WERI-Rb-1 (cell line): ENCODE measurements around the gene KCTD2.

Experiments
- DNase-seq: peaks from one replicate; pipeline ENCODE4 v3.0.0-alpha.2; 2020
- H3K27ac ChIP-seq: fragments of 250-450 bp; sonication (Bioruptor Pico); 2 replicates; pipeline ENCODE4 v1.5.1; 2020; ENCODE audit warnings: mild to moderate bottlenecking, moderate library complexity
- H3K27me3 ChIP-seq: fragments of 250-450 bp; sonication (Bioruptor Pico); 2 replicates; pipeline ENCODE4 v1.5.1; 2021; ENCODE audit warnings: mild to moderate bottlenecking, low read depth, moderate library complexity; ENCODE audit not compliant: insufficient read depth, severe bottlenecking
- H3K36me3 ChIP-seq: fragments of 250-450 bp; sonication (Bioruptor Pico); 2 replicates; pipeline ENCODE4 v1.5.1; 2020; ENCODE audit warnings: mild to moderate bottlenecking, moderate library complexity
- H3K4me3 ChIP-seq: 2 replicates; pipeline ENCODE4 v1.5.1; 2011; ENCODE audit warnings: low read depth, mild to moderate bottlenecking, control low read depth, low read length
- H3K9me3 ChIP-seq: fragments of 250-450 bp; sonication (Bioruptor Pico); 2 replicates; pipeline ENCODE4 v1.5.1; 2021; ENCODE audit warnings: mild to moderate bottlenecking, moderate library complexity; ENCODE audit not compliant: severe bottlenecking
- TF ChIP-seq, protein P1 (sequence below): IDR thresholded peaks from 2 replicates; pipeline ENCODE4 v1.5.1; 2011; ENCODE audit warnings: low read depth, mild to moderate bottlenecking, control low read depth, inconsistent platforms, low read length

Gene KCTD2

DNA sequence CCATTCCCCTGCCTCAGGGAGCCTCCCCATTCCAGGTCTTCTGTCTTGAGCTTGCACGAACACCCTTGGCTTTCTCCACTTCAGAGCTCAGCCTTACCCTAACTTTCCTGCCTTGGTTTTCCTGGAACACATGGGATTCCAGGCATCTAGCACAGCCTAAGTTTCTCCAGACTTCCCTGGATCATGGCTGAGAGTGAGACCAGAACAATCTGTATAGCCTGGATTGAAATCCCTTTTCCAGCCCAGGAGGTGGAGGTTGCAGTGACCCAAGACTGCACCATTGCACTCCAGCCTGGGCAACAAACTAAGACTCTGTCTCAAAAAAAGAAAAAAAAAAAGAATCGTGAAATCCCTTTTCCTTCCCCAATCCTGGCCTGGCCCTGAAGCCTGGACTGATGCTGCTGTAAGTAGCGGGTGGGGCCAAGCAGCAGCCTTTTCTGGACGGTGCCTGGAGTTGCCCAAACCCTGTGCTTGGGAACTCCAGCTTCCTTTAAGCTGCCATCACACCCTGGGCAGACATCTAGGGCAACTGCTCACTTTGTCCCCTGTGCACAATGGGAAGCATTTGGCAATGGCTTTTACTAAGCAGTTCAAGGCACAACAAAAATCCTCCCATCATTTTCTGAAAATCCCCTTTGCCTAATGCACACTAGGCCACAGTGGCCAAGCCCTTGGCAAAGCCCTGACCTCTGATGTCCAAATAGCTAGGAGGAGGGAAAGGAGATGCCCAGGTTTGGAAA lies 28.7 kb downstream of the KCTD2 start:
- DNase-seq, result no peak
- H3K27ac ChIP-seq, result peak overlapping the region; percentile 27

DNA sequence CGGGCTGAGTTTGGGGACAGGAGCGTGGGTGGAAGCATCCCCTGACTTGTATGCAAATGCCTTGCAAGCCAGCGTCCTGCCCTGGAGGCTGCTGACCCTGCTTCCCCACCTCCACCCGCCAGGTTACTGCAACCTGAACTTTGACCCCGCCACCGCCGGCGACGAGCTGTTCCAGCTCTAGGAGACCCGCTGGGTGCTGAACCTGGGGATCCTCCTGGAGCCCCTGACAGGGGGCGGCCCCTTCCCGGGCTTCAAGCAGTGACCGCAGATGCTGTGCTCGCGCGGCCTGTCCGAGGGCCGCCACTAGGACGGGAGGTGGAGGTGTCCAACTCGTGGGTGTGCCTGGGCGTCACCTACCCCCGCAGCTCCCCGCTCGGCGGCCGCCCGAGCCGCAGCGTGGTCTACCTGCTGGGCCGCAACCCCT lies 30.1 kb downstream of the KCTD2 start:
- Histone ChIP-seq H3K4me3 (no peak overlapping the region), H3K9me3 (no peaks in the 10 kb centered on the region), H3K36me3 (no peaks in the 10 kb centered on the region), H3K27ac (peak overlapping the region; percentile 59), H3K27me3 (no peaks in the 10 kb centered on the region)
- TF ChIP-seq, protein P1, sequence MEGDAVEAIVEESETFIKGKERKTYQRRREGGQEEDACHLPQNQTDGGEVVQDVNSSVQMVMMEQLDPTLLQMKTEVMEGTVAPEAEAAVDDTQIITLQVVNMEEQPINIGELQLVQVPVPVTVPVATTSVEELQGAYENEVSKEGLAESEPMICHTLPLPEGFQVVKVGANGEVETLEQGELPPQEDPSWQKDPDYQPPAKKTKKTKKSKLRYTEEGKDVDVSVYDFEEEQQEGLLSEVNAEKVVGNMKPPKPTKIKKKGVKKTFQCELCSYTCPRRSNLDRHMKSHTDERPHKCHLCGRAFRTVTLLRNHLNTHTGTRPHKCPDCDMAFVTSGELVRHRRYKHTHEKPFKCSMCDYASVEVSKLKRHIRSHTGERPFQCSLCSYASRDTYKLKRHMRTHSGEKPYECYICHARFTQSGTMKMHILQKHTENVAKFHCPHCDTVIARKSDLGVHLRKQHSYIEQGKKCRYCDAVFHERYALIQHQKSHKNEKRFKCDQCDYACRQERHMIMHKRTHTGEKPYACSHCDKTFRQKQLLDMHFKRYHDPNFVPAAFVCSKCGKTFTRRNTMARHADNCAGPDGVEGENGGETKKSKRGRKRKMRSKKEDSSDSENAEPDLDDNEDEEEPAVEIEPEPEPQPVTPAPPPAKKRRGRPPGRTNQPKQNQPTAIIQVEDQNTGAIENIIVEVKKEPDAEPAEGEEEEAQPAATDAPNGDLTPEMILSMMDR, result no peak
- no peak for DNase-seq

More for the DNA sequence above, 28.7 kb downstream of the KCTD2 start:
- H3K4me3 ChIP-seq, result no peak overlapping the region
- H3K9me3 ChIP-seq, result no peaks in the 10 kb centered on the region
- H3K36me3 ChIP-seq, result no peaks in the 10 kb centered on the region
- H3K27me3 ChIP-seq, result no peaks in the 10 kb centered on the region
- TF ChIP-seq, protein P1, result no peak

DNA sequence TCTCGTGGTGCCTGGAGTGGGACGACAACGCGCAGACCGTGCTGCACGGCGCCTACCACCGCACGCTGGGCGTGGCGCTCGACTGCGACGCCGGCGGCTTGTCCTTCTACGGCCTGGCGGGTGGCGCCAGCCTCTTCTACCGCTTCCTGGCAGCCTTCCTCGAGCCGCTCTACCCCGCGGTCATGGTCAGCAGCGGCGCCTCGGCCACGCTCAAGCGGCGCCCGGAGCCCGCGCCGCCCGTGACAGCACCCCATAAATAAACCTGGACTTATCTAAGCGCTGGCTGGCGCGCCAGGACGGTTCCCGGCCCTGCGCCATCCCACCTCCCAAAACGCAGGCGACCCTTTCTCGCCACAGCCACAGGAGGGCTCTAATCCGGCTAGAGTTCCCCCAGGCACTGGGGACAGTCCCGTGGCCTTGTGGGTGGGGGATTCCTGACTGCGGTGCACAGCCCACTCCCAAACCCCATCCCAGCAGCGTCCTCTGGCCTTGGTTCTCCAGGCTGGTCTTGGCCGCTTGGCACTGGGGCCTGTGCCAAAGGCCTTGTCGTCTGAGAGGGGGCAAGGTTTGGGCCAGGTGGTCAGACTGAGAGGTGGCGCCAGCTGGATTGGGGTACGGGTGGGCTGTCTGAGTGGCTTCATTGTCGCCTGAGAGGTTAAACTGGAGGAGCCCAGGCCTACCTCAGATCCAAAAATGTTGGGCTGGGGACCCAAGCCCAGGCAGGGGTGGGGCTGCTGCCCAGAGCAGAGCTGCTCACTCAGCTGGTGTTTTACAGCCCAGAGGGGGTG lies 30.7 kb downstream of the KCTD2 start:
- Histone ChIP-seq H3K27me3 (no peaks in the 10 kb centered on the region), H3K4me3 (no peak overlapping the region)
- no peak for DNase-seq

DNA sequence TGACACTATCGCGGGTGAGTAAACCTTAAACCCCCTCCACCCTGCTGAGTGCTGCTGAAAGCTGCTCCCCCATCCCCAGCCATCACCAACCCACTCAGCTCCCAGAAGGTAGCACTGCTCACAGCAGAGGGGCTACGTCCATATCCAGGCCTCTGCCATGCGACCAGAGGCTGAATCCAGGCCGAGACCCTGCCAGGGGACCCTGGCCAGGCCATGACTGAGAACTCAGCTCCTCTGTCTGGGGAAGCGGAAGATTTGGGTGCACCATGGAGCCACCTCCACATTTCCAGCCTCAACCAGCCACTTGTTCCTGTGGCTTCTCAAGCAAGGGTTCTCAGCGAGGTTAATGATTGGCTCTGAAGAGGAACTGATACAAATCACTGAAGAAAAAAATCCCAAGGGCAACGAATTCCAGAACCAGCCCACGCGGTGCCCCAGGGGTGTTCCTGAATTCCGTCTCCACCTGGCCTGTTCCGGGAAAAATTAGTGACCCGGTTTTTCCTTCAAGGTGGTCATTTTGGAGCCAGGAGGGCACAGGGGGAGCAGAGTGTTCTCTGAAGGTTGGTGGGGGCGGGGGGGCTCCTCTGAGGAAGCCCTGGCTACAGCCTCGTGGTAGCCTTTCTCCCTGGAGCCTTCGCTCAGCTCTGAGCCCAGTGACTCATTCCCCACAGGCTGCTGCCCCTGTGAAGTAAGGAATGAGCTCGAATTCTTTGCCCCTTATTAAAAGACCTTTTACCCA lies 31.4 kb downstream of the KCTD2 start:
- TF ChIP-seq, protein P1, result no peak
- Histone ChIP-seq H3K36me3 (no peaks in the 10 kb centered on the region), H3K4me3 (no peak overlapping the region), H3K9me3 (no peaks in the 10 kb centered on the region), H3K27me3 (no peaks in the 10 kb centered on the region), H3K27ac (no peak overlapping the region; the same call in 1 of the 2 replicates)
- DNase-seq, result no peak

More for the DNA sequence above, 30.7 kb downstream of the KCTD2 start:
- Histone ChIP-seq H3K27ac (no peak overlapping the region), H3K36me3 (no peaks in the 10 kb centered on the region), H3K9me3 (no peaks in the 10 kb centered on the region)
- TF ChIP-seq, protein P1, result no peak

DNA sequence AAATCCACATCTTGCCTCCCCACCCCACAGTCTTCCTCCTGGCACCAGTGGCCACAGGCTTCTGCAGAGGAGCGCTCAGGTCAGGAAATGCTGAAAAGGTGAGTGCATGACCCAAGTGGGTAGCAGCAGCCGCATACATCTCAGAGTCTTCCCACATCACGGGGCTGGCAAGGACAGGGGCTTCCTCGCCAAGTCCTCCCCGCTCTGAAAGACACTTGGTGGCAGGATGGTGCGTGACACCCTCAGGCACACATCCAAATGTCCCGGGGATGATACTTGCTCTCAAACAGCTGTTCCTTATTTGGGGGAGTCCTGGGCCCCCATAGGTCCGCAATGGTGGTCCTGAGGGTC lies 32.0 kb downstream of the KCTD2 start:
- Histone ChIP-seq H3K9me3 (no peaks in the 10 kb centered on the region), H3K36me3 (no peaks in the 10 kb centered on the region), H3K27ac (peak overlapping the region; percentile 2; the same call in 1 of the 2 replicates), H3K4me3 (no peak overlapping the region), H3K27me3 (no peaks in the 10 kb centered on the region)
- DNase-seq, result no peak
- TF ChIP-seq, protein P1, result no peak
